ENCODE measurements around the gene SHISA9. TPM values are rescaled to one million over a fixed set of nuclear protein-coding genes. Genes with fewer than 3 reads are reported as not detected.

The SHISA9 gene
- total RNA-seq, 2 experiments from 2014 or later: not detected

GRCh38 chr16:13106464-13106863, 205.1 kb downstream of the SHISA9 start:
- no peak for DNase-seq (ENCODE audit: low spot score)
- H3K27ac ChIP-seq (ENCODE audit: low read depth, low read length, poor library complexity, severe bottlenecking): no peak overlapping the region
- H3K79me2 ChIP-seq (ENCODE audit: insufficient read depth, low read depth, low read length): no peaks in the 10 kb centered on the region
- H4K20me1 ChIP-seq (ENCODE audit: insufficient read depth, low read length): no peaks in the 10 kb centered on the region
- no peak overlapping the region for H3K4me3 ChIP-seq (ENCODE audit: low read depth, low read length, poor library complexity, severe bottlenecking)
- no TSS peak for BruUV-seq (replicated peaks)
- no peak overlapping the region for H2AFZ ChIP-seq (ENCODE audit: low read length)
- ChIA-PET POLR2A (interaction anchor here (0.6 kb wide), 2 partner anchors 516 to 660 kb away, joined by 4 to 6 read pairs; no protein-coding TSS in a partner anchor), CTCF (ENCODE audit: unreplicated experiment) (no interaction called here)
- intact Hi-C loops (cut with micrococcal nuclease; ENCODE audit: unreplicated experiment): no loop called here
- no peak overlapping the region for H3K4me2 ChIP-seq (ENCODE audit: low read length)
- H3K36me3 ChIP-seq (ENCODE audit: insufficient read depth, low read length): no peaks in the 10 kb centered on the region
- H3K9me3 ChIP-seq (ENCODE audit: low read length): no peaks in the 10 kb centered on the region
- TF ChIP-seq CTCF (conservative IDR thresholded peaks at IDR 0.05; ENCODE audit: low read length): no peak
- TF ChIP-seq EZH2phosphoT487 (IDR thresholded peaks at IDR 0.05; ENCODE audit: borderline replicate concordance, low read depth, low read length): no peak
- no peaks in the 10 kb centered on the region for H3K9me2 ChIP-seq (ENCODE audit: insufficient read depth, low read length)
- no peaks in the 10 kb centered on the region for H3K4me1 ChIP-seq (ENCODE audit: insufficient read depth, low read length, poor library complexity, severe bottlenecking)

DNA sequence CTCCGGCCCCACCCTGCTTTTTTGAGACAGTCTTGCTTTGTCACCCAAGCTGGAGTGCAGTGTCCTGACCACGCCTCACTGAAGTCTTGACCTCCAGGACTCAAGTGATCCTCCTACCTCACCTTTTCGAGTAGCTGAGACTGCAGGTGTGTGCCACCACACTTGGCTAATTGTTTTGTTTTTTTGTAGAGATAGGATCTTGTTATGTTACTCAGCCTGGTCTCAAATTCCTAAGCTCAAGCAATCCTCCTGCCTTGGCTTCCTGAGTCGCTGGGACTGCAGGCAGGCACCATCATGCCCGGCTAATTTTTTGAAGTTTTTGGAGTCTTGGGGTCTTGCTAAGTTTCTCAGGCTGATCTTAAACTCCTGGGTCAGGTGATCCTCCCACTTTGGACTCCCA, 206.7 kb downstream of the SHISA9 start:
- no TSS peak for BruUV-seq (replicated peaks)
- Histone ChIP-seq H3K9me3 (ENCODE audit: low read length) (no peaks in the 10 kb centered on the region), H3K4me2 (ENCODE audit: low read length) (no peak overlapping the region), H3K9me2 (ENCODE audit: insufficient read depth, low read length) (no peaks in the 10 kb centered on the region), H3K4me3 (ENCODE audit: low read depth, low read length, poor library complexity, severe bottlenecking) (no peak overlapping the region), H3K36me3 (ENCODE audit: insufficient read depth, low read length) (no peaks in the 10 kb centered on the region), H3K79me2 (ENCODE audit: insufficient read depth, low read depth, low read length) (no peaks in the 10 kb centered on the region), H4K20me1 (ENCODE audit: insufficient read depth, low read length) (no peaks in the 10 kb centered on the region), H3K27ac (ENCODE audit: low read depth, low read length, poor library complexity, severe bottlenecking) (no peak overlapping the region), H3K4me1 (ENCODE audit: insufficient read depth, low read length, poor library complexity, severe bottlenecking) (no peaks in the 10 kb centered on the region), H2AFZ (ENCODE audit: low read length) (no peak overlapping the region)
- no peak for TF ChIP-seq EZH2phosphoT487 (IDR thresholded peaks at IDR 0.05; ENCODE audit: borderline replicate concordance, low read depth, low read length)
- intact Hi-C loops (cut with micrococcal nuclease; ENCODE audit: unreplicated experiment): no loop called here
- no peak for DNase-seq (ENCODE audit: low spot score)
- CTCF ChIA-PET (ENCODE audit: unreplicated experiment): no interaction called here
- POLR2A ChIA-PET: interaction anchor here (0.6 kb wide), 1 partner anchor 42 kb away, joined by 4 read pairs; no protein-coding TSS in a partner anchor

GRCh38 chr16:13109171-13109570, 207.8 kb downstream of the SHISA9 start:
- Histone ChIP-seq H3K36me3 (ENCODE audit: insufficient read depth, low read length) (no peaks in the 10 kb centered on the region), H3K4me3 (ENCODE audit: low read depth, low read length, poor library complexity, severe bottlenecking) (no peak overlapping the region), H3K9me3 (ENCODE audit: low read length) (no peaks in the 10 kb centered on the region), H3K4me1 (ENCODE audit: insufficient read depth, low read length, poor library complexity, severe bottlenecking) (no peaks in the 10 kb centered on the region), H3K27ac (ENCODE audit: low read depth, low read length, poor library complexity, severe bottlenecking) (no peak overlapping the region), H3K4me2 (ENCODE audit: low read length) (no peak overlapping the region), H2AFZ (ENCODE audit: low read length) (no peak overlapping the region), H4K20me1 (ENCODE audit: insufficient read depth, low read length) (no peaks in the 10 kb centered on the region), H3K79me2 (ENCODE audit: insufficient read depth, low read depth, low read length) (no peaks in the 10 kb centered on the region), H3K9me2 (ENCODE audit: insufficient read depth, low read length) (no peaks in the 10 kb centered on the region)
- intact Hi-C loops (cut with micrococcal nuclease; ENCODE audit: unreplicated experiment): no loop called here
- POLR2A ChIA-PET: interaction anchor here (1.0 kb wide), 1 partner anchor 136 kb away, joined by 3 read pairs; no protein-coding TSS in a partner anchor
- CTCF ChIA-PET (ENCODE audit: unreplicated experiment): no interaction called here
- BruUV-seq (replicated peaks): no TSS peak
- no peak for DNase-seq (ENCODE audit: low spot score)
- TF ChIP-seq CTCF (conservative IDR thresholded peaks at IDR 0.05; ENCODE audit: low read length) (no peak), EZH2phosphoT487 (IDR thresholded peaks at IDR 0.05; ENCODE audit: borderline replicate concordance, low read depth, low read length) (no peak)
